T-helper 1 cell treated with Interleukin-12 subunit alpha and Interleukin-12 subunit beta and Interleukin-4 antibody, amounts not matched to agents 30 μg/mL and 1 μg/mL, for 36 hours (primary cell): Measurements from ENCODE around the gene SLC25A26.

Source experiments
- H3K27ac Mint-ChIP-seq: one replicate; pipeline ENCODE4 v1.8.0; 2021; ENCODE audit warnings: mild to moderate bottlenecking, mixed read lengths
- H3K27me3 Mint-ChIP-seq: one replicate; pipeline ENCODE4 v1.8.0; 2021; ENCODE audit warnings: low read depth, mixed read lengths
- H3K36me3 Mint-ChIP-seq: one replicate; pipeline ENCODE4 v1.8.0; 2021; ENCODE audit warnings: low read depth, mixed read lengths
- H3K4me1 Mint-ChIP-seq: one replicate; pipeline ENCODE4 v1.8.0; 2021; ENCODE audit warnings: low read depth, mixed read lengths
- H3K4me3 Mint-ChIP-seq: one replicate; pipeline ENCODE4 v1.8.0; 2021; ENCODE audit warnings: mild to moderate bottlenecking, moderate library complexity, mixed read lengths
- H3K9me3 Mint-ChIP-seq: one replicate; pipeline ENCODE4 v1.8.0; 2021; ENCODE audit warnings: mixed read lengths

SLC25A26 gene

DNA sequence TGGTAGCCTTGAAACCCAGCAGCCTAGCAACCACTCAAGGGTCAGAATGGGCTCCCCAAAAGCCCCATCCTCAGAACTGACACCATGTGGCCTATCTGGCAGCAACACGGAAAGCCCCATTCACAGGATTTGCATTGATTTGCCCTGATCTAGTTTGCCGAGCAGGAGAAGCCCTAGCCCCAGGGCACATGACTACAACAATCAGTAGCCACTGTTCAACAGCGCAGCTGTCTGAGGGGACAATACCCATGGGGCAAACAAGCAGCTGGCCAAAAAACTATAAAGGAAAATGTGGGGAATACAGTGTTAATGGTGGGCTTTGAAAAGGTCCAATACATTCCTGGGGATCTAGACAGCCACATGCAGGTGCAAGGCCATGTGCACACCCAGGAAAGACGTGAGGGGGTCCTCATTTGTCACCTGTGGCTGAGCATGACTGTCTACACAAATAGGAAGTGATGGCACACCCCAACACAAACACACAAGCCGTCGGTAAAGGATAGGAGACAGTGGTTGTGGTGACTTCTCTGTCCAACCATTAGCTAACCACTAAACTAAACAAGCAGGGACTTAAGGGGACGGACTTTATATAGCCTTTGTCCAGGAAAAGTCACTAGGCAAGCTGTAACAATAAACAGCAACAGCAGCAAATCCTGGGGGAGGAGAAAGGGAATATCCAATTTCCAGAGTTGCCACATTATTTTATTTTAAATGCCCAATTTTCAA, 166.3 kb downstream of the SLC25A26 start:
- no peaks in the 10 kb centered on the region for H3K9me3 Mint-ChIP-seq
- H3K36me3 Mint-ChIP-seq, result peaks cover 65% of the 10 kb centered on the region
- no peak overlapping the region for H3K4me3 Mint-ChIP-seq
- H3K4me1 Mint-ChIP-seq, result peaks cover 20% of the 10 kb centered on the region
- no peaks in the 10 kb centered on the region for H3K27me3 Mint-ChIP-seq
- no peak overlapping the region for H3K27ac Mint-ChIP-seq

DNA sequence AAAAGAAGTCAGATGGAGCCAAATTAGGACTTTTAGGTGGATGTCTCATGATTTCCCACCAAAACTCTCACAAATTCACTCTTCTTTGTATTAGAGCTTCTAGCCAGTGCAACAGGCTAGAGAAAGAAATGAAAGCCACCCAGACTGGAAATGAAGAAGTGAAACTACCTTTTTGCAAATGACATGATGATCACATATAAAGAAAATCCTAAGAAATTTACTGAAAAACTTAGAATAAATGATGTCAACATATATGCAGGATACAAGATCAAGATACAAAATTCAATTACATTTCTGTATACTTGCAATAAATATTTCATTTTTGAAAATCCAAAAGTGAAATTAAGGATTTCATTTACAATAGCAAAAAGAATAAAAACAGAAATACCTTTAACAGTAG, 169.2 kb downstream of the SLC25A26 start:
- no peaks in the 10 kb centered on the region for H3K27me3 Mint-ChIP-seq
- H3K4me1 Mint-ChIP-seq, result peaks cover 39% of the 10 kb centered on the region
- no peak overlapping the region for H3K4me3 Mint-ChIP-seq
- H3K27ac Mint-ChIP-seq, result no peak overlapping the region
- peaks cover 60% of the 10 kb centered on the region for H3K36me3 Mint-ChIP-seq
- no peaks in the 10 kb centered on the region for H3K9me3 Mint-ChIP-seq

DNA sequence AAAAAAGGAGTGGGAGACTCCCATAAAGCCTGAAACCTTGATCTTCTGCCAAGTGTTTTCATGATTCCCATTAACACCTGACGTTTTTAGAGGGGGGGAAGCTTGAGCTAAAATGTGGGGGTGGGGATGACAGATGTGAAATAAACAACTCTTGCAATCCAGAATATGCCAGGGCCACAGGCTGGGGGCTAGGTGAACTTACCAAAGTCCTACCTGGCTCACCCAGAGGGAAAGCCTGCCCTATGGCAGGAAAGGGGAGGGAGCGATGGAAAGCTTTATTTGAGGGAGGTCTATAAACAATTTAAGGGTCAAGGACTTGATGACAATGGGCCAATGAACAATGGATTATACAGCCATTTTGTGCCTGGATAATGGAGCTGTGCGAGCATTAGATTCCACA, 171.7 kb downstream of the SLC25A26 start:
- Mint-ChIP-seq H3K27ac (no peak overlapping the region), H3K27me3 (no peaks in the 10 kb centered on the region), H3K4me3 (no peak overlapping the region), H3K4me1 (peaks cover 31% of the 10 kb centered on the region), H3K36me3 (peaks cover 45% of the 10 kb centered on the region), H3K9me3 (no peaks in the 10 kb centered on the region)

DNA sequence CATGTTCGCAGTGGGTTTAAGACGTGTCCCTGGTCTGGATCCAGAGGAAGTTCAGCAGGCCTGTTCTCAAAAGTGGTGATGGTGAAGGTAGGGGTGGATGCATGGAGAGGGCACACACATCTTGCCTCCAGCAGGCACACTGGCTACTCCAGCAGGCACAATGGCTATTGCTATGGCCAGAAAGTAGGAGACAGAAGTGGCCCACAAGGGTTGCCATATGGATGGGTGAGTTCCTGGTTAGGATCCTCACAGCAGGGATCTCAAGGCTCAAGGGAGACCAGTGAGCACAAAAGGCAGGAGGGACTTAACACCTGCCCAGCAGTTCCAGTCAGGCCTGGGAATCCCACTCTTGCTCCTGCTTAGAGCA, 172.1 kb downstream of the SLC25A26 start:
- Mint-ChIP-seq H3K27me3 (no peaks in the 10 kb centered on the region), H3K4me3 (no peak overlapping the region), H3K27ac (no peak overlapping the region), H3K9me3 (no peaks in the 10 kb centered on the region), H3K36me3 (peaks cover 49% of the 10 kb centered on the region), H3K4me1 (peaks cover 31% of the 10 kb centered on the region)

DNA sequence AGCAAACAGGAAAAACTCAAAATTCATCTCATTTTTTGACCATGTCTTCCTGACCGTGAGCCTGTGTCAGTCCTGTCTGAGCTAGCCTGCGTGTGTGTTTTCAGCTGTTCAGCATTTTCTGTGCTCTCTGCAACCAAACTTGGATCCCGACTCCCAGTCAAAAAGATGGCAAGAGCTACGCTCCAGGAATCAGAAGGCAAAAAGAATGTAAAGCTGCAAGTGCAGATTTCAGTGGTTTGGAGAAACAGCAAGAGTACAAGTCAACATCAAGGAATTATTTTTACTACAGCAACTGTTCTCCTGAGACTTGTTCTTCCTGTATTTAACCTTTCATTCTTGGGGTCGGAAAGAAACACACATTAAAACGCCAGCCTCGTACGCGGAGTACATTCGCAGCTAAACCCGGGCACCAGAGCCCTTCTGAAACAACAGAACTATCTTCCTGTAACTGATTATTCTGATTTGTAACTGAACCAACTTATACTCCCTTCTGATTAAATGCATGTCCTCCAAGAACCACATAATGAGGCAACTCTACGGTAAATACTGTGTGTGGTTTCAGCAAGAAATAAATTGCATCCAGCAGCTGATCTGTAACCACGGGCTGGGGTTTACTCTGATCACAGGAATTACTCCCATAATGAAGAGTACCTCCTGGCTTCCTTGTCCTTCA, 172.7 kb downstream of the SLC25A26 start:
- peak overlapping the region; percentile 64 for H3K4me3 Mint-ChIP-seq
- H3K27me3 Mint-ChIP-seq, result no peaks in the 10 kb centered on the region
- H3K4me1 Mint-ChIP-seq, result peaks cover 27% of the 10 kb centered on the region
- H3K9me3 Mint-ChIP-seq, result no peaks in the 10 kb centered on the region
- peak overlapping the region; percentile 88 for H3K27ac Mint-ChIP-seq
- peaks cover 47% of the 10 kb centered on the region for H3K36me3 Mint-ChIP-seq

DNA sequence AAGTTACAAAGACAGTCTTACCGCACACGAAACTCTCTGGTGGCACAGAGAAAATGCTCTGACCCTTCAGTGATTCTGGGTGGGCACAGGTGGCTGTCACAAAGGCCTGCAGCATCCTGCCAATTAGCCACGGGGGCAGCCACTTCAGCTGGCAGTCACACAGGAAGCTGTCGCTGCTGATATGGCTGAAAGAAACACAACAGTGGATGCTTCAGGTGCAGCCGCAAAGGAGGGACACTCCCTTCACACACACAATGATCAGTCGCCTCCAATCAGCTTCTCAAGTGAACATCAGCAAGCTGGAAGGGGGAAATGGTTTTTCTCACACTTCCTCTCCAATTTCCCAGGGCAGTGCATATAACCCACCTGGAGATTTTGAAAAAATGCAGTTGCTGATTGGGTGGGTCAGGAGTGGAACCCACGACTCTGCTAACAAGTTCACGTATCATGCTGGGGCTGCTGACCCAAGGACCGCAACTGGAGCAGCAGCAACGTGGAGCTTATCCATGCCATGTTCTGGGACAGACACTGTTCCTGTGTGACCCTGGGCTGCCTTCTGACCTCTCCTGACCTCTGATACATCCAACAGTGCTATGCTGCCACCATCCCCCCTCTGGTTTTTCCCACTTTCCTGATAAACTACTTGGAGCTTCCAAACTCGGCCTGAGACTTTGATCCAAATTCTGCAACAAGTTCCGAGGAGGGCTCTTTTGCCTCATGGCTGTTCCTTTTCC, 173.4 kb downstream of the SLC25A26 start:
- no peaks in the 10 kb centered on the region for H3K9me3 Mint-ChIP-seq
- H3K4me3 Mint-ChIP-seq, result peak overlapping the region; percentile 64
- H3K27ac Mint-ChIP-seq, result peak overlapping the region; percentile 88
- H3K27me3 Mint-ChIP-seq, result no peaks in the 10 kb centered on the region
- peaks cover 44% of the 10 kb centered on the region for H3K36me3 Mint-ChIP-seq
- peaks cover 24% of the 10 kb centered on the region for H3K4me1 Mint-ChIP-seq

DNA sequence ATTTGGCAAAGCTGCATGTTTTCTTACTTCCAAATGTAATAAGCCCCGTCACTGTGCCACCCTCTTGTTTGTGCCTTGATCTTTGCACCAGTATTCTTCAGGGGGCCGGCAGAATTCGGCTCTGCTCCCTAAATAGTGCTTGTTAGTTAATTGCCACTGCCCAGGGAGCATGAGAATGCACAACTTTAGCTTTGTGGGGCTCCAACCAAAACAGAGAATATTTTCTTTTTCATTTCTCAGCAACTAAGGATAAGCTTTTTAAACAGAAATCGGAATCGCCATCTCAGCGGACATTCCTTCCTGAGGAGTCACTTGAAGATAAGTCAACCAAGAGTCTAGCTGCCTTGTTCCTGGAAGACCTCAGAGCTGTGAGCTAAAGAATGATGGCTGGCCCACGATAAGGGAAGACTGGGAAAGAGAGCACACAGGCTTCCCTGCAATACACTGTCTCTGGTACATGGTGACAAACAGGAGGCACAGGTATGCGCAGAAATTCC, 174.0 kb downstream of the SLC25A26 start:
- H3K27ac Mint-ChIP-seq, result peak overlapping the region; percentile 88
- H3K4me1 Mint-ChIP-seq, result peaks cover 24% of the 10 kb centered on the region
- H3K27me3 Mint-ChIP-seq, result no peaks in the 10 kb centered on the region
- H3K9me3 Mint-ChIP-seq, result no peaks in the 10 kb centered on the region
- H3K36me3 Mint-ChIP-seq, result peaks cover 42% of the 10 kb centered on the region
- H3K4me3 Mint-ChIP-seq, result peak overlapping the region; percentile 53

DNA sequence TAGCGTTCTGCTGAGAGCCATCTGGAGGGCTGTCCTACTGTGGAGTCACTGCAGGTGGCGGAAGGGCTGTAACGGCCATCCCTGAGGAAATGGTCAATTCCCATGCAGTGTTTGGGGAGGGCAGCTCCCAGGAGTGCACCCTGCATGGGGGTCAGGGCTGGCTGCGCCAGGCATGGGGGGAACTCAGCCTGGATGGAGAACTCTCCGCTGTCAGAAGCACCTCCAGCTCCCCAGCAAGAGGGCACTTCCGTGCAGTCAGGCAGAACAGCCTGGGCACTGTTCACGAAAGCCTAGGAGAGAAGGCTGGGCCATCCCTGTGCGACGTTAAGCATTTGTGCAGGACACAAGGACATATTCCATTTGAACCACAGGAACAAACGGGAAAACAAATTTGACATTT, 174.8 kb downstream of the SLC25A26 start:
- H3K27me3 Mint-ChIP-seq, result no peaks in the 10 kb centered on the region
- no peak overlapping the region for H3K27ac Mint-ChIP-seq
- peaks cover 23% of the 10 kb centered on the region for H3K4me1 Mint-ChIP-seq
- no peaks in the 10 kb centered on the region for H3K9me3 Mint-ChIP-seq
- H3K4me3 Mint-ChIP-seq, result no peak overlapping the region
- H3K36me3 Mint-ChIP-seq, result peaks cover 42% of the 10 kb centered on the region

DNA sequence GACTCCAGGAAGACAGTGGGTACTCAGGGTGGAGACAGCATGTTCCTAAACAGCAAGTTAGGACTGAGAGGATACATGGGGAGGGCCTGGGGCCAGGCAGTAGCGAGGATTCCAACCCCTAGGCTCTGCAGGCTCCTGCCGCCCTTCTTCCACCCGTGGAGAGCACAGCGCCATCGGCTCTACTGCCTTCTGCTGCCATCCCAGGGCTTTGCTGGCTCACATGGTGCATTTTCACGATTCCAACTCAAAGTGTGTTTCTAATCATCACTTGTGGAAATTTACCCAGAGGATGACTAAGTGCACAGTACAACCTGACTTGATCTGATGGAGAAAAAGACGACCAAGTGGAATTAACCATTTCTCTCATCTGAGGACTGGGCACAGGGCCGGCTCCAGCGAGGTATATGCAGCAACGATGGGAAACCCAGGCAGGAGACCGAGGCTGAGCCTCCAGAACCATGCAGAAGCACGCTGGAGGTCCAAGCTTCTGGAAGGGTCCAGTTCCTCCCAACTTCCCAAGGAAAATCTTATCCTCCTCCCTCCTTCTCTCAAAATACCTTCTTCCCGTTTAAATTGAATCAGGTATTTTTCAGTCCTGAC, 175.5 kb downstream of the SLC25A26 start:
- Mint-ChIP-seq H3K36me3 (peaks cover 41% of the 10 kb centered on the region), H3K4me3 (no peak overlapping the region), H3K27me3 (no peaks in the 10 kb centered on the region), H3K9me3 (no peaks in the 10 kb centered on the region), H3K4me1 (peaks cover 23% of the 10 kb centered on the region), H3K27ac (no peak overlapping the region)

DNA sequence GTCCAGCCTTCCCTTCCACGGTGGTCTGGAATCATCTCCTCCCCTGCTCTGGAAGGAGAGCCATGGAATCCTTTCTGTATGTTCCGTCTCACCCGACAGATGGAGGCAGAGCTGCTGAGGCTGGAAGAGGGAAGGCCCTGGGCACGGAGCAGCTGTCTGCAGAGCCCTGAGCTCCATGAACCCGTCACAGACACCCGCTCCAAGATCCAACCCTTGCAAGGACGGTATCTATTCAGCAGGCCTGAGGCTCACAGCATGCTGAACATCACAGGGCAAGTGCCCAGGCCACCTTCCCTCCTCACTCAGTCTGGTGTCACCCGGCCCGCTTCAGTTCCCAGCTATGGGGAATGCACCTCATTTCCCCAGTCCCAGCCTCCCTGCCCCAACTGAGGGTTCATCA, 176.1 kb downstream of the SLC25A26 start:
- Mint-ChIP-seq H3K4me3 (no peak overlapping the region), H3K27me3 (no peaks in the 10 kb centered on the region), H3K36me3 (peaks cover 41% of the 10 kb centered on the region)

DNA sequence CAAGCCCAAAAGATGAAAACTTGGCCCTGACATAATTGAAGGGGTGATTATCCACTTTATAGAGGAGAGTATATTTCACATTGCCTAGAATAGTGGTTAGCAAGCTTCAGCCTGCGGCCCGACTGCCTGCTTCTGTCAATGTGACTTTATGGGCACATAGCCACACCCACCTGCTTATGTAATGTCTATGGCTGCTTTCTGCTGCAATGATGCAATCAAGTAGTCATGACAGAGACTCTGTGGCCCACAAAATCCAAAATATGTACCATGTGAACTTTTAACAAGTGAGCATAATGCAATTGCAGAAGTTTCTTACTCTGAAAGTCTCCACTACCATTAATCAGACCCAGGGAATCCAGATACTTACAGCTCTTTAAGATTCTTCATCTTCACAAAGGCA, 176.9 kb downstream of the SLC25A26 start:
- H3K4me1 Mint-ChIP-seq, result peaks cover 19% of the 10 kb centered on the region
- no peak overlapping the region for H3K4me3 Mint-ChIP-seq
- H3K27ac Mint-ChIP-seq, result no peak overlapping the region
- peaks cover 35% of the 10 kb centered on the region for H3K36me3 Mint-ChIP-seq
- H3K27me3 Mint-ChIP-seq, result no peaks in the 10 kb centered on the region
- no peaks in the 10 kb centered on the region for H3K9me3 Mint-ChIP-seq

More for the DNA sequence above, 176.1 kb downstream of the SLC25A26 start:
- Mint-ChIP-seq H3K4me1 (peaks cover 22% of the 10 kb centered on the region), H3K9me3 (no peaks in the 10 kb centered on the region), H3K27ac (no peak overlapping the region)

DNA sequence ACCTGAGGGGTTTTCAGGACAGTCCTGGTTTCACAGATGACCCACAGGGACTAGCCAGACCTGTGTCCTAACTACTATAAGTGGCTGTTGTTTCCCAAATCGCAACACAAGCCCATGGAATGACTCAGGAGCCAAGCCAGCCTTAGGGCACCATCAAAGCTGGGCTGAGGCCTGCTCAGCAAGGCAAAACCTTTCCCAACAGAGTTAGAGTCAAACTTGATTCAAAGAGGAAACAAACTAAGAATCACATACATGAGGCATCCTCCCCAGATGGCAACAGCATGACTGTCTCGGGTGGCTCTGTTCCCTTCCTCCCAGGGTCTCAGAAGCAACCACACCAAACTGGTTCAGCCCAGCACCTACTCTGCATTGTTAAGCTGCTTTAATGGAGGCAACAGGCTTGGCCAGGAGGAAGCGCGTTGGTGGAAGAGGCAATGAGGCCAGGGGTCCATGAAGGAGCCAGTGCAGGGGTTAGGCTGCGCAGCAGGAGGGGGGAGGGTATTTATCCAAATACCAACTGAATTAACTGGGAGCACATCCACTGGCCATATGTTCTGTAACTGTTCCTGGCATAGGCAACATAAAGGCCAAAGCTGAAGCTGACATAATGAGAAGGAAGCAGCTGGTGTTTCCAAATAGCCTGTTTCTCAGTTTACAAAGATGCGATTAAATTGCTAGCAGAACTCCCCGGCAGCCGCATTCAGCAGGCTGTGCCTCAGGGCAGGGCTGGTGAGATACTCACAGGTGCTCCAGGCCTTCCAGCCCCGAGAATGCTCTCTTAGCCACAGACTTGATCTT, 177.6 kb downstream of the SLC25A26 start:
- peaks cover 32% of the 10 kb centered on the region for H3K36me3 Mint-ChIP-seq
- H3K27me3 Mint-ChIP-seq, result no peaks in the 10 kb centered on the region
- H3K27ac Mint-ChIP-seq, result no peak overlapping the region
- no peaks in the 10 kb centered on the region for H3K9me3 Mint-ChIP-seq
- H3K4me3 Mint-ChIP-seq, result no peak overlapping the region
- H3K4me1 Mint-ChIP-seq, result peaks cover 17% of the 10 kb centered on the region

DNA sequence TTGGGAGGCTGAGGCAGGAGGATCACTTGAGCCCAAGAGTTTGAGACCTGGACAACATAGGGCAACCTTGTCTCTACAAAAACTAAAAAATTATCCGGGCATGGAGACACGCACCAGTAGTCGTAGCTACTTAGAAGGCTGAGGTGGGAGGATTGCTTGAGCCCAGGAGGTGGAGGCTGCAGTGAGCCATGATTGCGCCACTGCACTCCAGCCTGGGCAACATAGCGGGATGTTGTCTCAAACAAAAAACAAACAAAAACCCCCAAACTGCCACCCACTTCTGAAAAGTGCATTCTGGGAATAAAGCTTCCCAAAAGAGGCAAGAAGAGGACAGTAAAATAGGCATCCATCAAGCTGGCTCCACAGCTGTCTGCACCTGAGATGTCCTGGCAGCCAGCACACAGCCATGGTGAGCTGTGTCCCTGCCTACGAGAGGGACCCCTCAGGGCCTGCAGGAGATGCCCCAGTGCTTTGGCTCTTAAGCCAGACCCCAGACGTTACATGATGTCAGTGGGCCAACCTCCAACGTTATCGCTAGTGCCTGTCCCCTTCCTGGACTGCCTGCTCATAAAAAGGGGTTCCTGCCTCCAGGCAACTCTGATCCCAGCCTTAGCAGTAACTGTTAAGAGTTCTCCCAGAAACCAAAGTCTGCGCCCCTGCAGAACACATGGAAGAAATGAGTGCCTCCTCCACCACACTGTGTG, 178.9 kb downstream of the SLC25A26 start:
- H3K36me3 Mint-ChIP-seq, result peaks cover 31% of the 10 kb centered on the region
- no peak overlapping the region for H3K27ac Mint-ChIP-seq

More for the DNA sequence above, 178.9 kb downstream of the SLC25A26 start:
- H3K27me3 Mint-ChIP-seq, result no peaks in the 10 kb centered on the region
- no peak overlapping the region for H3K4me3 Mint-ChIP-seq
- H3K4me1 Mint-ChIP-seq, result peaks cover 4% of the 10 kb centered on the region
- H3K9me3 Mint-ChIP-seq, result no peaks in the 10 kb centered on the region
